OCI-LY1 (cell line): Measurements from ENCODE around the gene SMAD9.

ENCODE experiments used
- H2AFZ ChIP-seq: fragments of 200-600 bp; sonication (generic), shearing (Covaris generic); 2 replicates; pipeline ENCODE4 v1.6.0; 2014; ENCODE audit warnings: antibody characterized with exemption, mild to moderate bottlenecking, low read length
- H3F3A ChIP-seq: fragments of 200-600 bp; sonication (generic), shearing (Covaris generic); 2 replicates; pipeline ENCODE4 v1.6.0; 2014; ENCODE audit warnings: mild to moderate bottlenecking, antibody characterized with exemption, low read length, moderate library complexity; ENCODE audit not compliant: insufficient read depth
- H3K27ac ChIP-seq: fragments of 200-600 bp; sonication (generic); 2 replicates; pipeline ENCODE4 v1.5.1; 2014; ENCODE audit warnings: low read length, mixed run types, mild to moderate bottlenecking, low read depth; ENCODE audit not compliant: poor library complexity, severe bottlenecking
- H3K27me3 ChIP-seq: fragments of 200-600 bp; sonication (generic); 2 replicates; pipeline ENCODE4 v1.6.0; 2014; ENCODE audit warnings: antibody characterized with exemption, mild to moderate bottlenecking, low read length, moderate library complexity; ENCODE audit not compliant: insufficient read depth
- H3K36me3 ChIP-seq: fragments of 200-600 bp; sonication (generic); 2 replicates; pipeline ENCODE4 v1.6.1; 2014; ENCODE audit warnings: mild to moderate bottlenecking, antibody characterized with exemption, low read length, moderate library complexity, mixed read lengths; ENCODE audit not compliant: insufficient read depth
- H3K4me1 ChIP-seq: fragments of 200-600 bp; sonication (generic); 2 replicates; pipeline ENCODE4 v1.5.1; 2014; ENCODE audit warnings: mild to moderate bottlenecking, low read length, moderate library complexity; ENCODE audit not compliant: insufficient read depth, severe bottlenecking
- H3K4me2 ChIP-seq: fragments of 200-600 bp; sonication (generic), shearing (Covaris generic); 2 replicates; pipeline ENCODE4 v1.6.1; 2014; ENCODE audit warnings: low read length
- H3K4me3 ChIP-seq: fragments of 200-600 bp; sonication (generic); 2 replicates; pipeline ENCODE4 v1.5.1; 2014; ENCODE audit warnings: low read length, low read depth, mild to moderate bottlenecking, mixed read lengths; ENCODE audit not compliant: poor library complexity, severe bottlenecking
- H3K79me2 ChIP-seq: fragments of 200-600 bp; shearing (Covaris generic); 2 replicates; pipeline ENCODE4 v1.6.1; 2016; ENCODE audit warnings: mixed run types, low read length, mixed read lengths; ENCODE audit not compliant: insufficient read depth
- H3K9ac ChIP-seq: fragments of 200-600 bp; sonication (generic), shearing (Covaris generic); 2 replicates; pipeline ENCODE4 v1.6.1; 2014; ENCODE audit warnings: mild to moderate bottlenecking, low read length, mixed read lengths
- H3K9me2 ChIP-seq: fragments of 200-600 bp; sonication (generic), shearing (Covaris generic); 2 replicates; pipeline ENCODE4 v1.6.1; 2014; ENCODE audit warnings: low read depth, mild to moderate bottlenecking, low read length, mixed read lengths
- H3K9me3 ChIP-seq: fragments of 200-600 bp; shearing (Covaris generic); 2 replicates; pipeline ENCODE4 v1.6.1; 2014; ENCODE audit warnings: low read length, mixed read lengths
- H4K20me1 ChIP-seq: fragments of 200-600 bp; sonication (generic), shearing (Covaris generic); 2 replicates; pipeline ENCODE4 v1.6.0; 2016; ENCODE audit warnings: mild to moderate bottlenecking, low read length; ENCODE audit not compliant: insufficient read depth
- EZH2 ChIP-seq: fragments of 200-600 bp; sonication (generic), shearing (Covaris generic); IDR thresholded peaks from 2 replicates; pipeline ENCODE4 v1.8.0; 2017; ENCODE audit warnings: borderline replicate concordance, mixed run types, mild to moderate bottlenecking, antibody characterized with exemption, low read length, moderate library complexity, mixed read lengths
- TF ChIP-seq, protein P1 (sequence below): fragments of 200-600 bp; sonication (generic), shearing (Covaris generic); IDR thresholded peaks from 2 replicates; pipeline ENCODE4 v1.5.1; 2017; ENCODE audit warnings: mild to moderate bottlenecking, antibody characterized with exemption, low read length, moderate library complexity, mixed read lengths

The SMAD9 gene

DNA sequence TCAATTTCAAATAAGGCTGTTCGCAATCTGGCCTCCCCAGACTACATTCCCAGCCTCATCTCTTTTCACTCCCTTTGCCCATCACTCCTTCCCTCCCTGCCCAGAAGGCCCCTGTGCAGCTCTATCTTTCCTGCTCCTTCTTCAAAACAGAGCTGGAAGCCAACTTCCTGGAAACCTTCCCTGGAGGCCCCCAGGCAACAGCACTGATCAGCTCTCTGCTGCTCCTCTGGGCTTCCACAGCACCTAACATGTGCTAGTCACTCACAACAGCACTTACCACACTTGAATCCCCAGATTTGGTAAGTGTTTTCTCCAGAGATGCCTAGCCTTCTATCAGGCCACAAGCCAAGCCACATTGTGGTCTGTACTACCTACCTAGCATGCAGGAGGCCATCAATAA is 9.5 kb downstream of the SMAD9 start:
- H3K9me2 ChIP-seq: no peaks in the 10 kb centered on the region
- H3K36me3 ChIP-seq: no peaks in the 10 kb centered on the region
- no peaks in the 10 kb centered on the region for H3K27me3 ChIP-seq
- no peak overlapping the region for H3K4me2 ChIP-seq
- no peak overlapping the region for H2AFZ ChIP-seq
- H4K20me1 ChIP-seq: no peaks in the 10 kb centered on the region
- no peaks in the 10 kb centered on the region for H3F3A ChIP-seq
- no peak overlapping the region for H3K4me3 ChIP-seq
- no peak overlapping the region for H3K9ac ChIP-seq
- H3K79me2 ChIP-seq: no peaks in the 10 kb centered on the region
- no peaks in the 10 kb centered on the region for H3K9me3 ChIP-seq
- TF ChIP-seq EZH2: no peak
- TF ChIP-seq, protein P1, sequence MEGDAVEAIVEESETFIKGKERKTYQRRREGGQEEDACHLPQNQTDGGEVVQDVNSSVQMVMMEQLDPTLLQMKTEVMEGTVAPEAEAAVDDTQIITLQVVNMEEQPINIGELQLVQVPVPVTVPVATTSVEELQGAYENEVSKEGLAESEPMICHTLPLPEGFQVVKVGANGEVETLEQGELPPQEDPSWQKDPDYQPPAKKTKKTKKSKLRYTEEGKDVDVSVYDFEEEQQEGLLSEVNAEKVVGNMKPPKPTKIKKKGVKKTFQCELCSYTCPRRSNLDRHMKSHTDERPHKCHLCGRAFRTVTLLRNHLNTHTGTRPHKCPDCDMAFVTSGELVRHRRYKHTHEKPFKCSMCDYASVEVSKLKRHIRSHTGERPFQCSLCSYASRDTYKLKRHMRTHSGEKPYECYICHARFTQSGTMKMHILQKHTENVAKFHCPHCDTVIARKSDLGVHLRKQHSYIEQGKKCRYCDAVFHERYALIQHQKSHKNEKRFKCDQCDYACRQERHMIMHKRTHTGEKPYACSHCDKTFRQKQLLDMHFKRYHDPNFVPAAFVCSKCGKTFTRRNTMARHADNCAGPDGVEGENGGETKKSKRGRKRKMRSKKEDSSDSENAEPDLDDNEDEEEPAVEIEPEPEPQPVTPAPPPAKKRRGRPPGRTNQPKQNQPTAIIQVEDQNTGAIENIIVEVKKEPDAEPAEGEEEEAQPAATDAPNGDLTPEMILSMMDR: no peak
- no peak overlapping the region for H3K27ac ChIP-seq
- H3K4me1 ChIP-seq: no peaks in the 10 kb centered on the region

DNA sequence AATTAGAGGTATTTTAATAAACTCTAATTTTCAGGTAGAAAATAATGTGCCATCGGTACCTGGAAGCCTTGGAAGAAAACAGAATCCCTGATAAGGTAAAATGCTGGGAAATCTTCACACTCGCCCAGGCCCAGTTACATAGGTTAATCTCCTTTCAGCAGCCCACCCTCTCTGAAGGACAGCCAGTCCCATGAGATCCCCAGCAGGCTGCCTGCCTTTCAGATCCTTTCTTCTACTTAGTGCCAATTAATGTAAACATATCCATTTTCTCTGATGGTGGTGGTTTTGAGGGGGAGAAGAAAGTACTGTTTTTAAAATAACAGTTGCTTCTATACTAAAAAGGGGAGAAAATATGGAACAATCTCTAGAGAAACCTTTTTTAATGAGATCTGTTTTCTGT is 12.2 kb downstream of the SMAD9 start:
- H3F3A ChIP-seq: no peaks in the 10 kb centered on the region
- H3K79me2 ChIP-seq: no peaks in the 10 kb centered on the region
- H3K27me3 ChIP-seq: no peaks in the 10 kb centered on the region
- H3K4me3 ChIP-seq: no peak overlapping the region
- H3K9me2 ChIP-seq: no peaks in the 10 kb centered on the region
- no peak for TF ChIP-seq EZH2
- TF ChIP-seq, protein P1: no peak
- H3K9me3 ChIP-seq: no peaks in the 10 kb centered on the region
- H3K9ac ChIP-seq: no peak overlapping the region
- no peaks in the 10 kb centered on the region for H3K36me3 ChIP-seq
- no peak overlapping the region for H3K4me2 ChIP-seq
- no peaks in the 10 kb centered on the region for H3K4me1 ChIP-seq
- no peak overlapping the region for H2AFZ ChIP-seq
- H4K20me1 ChIP-seq: no peaks in the 10 kb centered on the region
- no peak overlapping the region for H3K27ac ChIP-seq

DNA sequence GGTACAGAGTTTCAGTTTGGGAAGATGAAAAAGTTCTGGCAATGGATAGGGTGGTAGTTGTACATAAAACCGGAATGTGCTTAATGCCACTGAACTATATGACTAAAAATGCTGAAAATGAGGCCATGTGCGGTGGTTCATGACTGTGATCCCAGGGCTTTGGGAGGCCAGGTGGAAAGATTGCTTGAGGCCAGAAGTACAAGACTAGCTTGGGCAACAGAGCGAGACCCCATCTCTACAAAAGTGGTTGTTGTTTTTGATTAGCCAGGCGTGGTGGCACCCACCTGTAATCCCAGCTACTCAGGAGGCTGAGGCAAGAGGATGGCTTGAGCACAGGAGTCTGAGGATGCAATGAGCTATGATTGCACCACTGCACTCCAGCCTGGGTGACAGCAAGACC is 12.8 kb downstream of the SMAD9 start:
- H3K9me3 ChIP-seq: no peaks in the 10 kb centered on the region

More for the DNA sequence above, 12.8 kb downstream of the SMAD9 start:
- no peaks in the 10 kb centered on the region for H4K20me1 ChIP-seq
- no peaks in the 10 kb centered on the region for H3F3A ChIP-seq
- H3K9ac ChIP-seq: no peak overlapping the region
- no peaks in the 10 kb centered on the region for H3K79me2 ChIP-seq
- H3K4me1 ChIP-seq: no peaks in the 10 kb centered on the region
- H3K4me3 ChIP-seq: no peak overlapping the region
- no peaks in the 10 kb centered on the region for H3K27me3 ChIP-seq
- no peaks in the 10 kb centered on the region for H3K36me3 ChIP-seq
- H3K27ac ChIP-seq: no peak overlapping the region
- no peak overlapping the region for H2AFZ ChIP-seq
- TF ChIP-seq, protein P1: no peak
- TF ChIP-seq EZH2: no peak
- H3K4me2 ChIP-seq: no peak overlapping the region
- H3K9me2 ChIP-seq: no peaks in the 10 kb centered on the region
